Tibial nerve (tissue), 4 donors: ENCODE results near the gene PLCB2. TPM values are rescaled to one million over a fixed set of nuclear protein-coding genes. Genes with fewer than 3 reads are reported as not detected.
A peak's percentile ranks its signal among the peaks of the same experiment; 100 is the strongest.

Source experiments
- DNase-seq, 2 donors: peaks; one replicate each; pipeline ENCODE4 v3.0.0-alpha.2; 2019; ENCODE audit warnings: low spot score in 2 of 2
- H3K27ac ChIP-seq, 4 donors: fragments of 200-600 bp; sonication (generic) in 3 of 4; one replicate each; pipeline ENCODE4 v1.5.1; 2017 to 2019; ENCODE audit warnings: mild to moderate bottlenecking in 1 of 4
- H3K27me3 ChIP-seq, 2 donors: fragments of 200-600 bp; sonication (generic) in 1 of 2; one replicate each; pipeline versions ENCODE4 v1.5.1 to v1.6.0; 2017 to 2019
- H3K36me3 ChIP-seq, 3 donors: fragments of 200-600 bp; sonication (generic); one replicate each; pipeline ENCODE4 v1.5.1; 2018 to 2019
- H3K4me1 ChIP-seq, 4 donors: fragments of 200-600 bp; sonication (generic) in 3 of 4; one replicate each; pipeline ENCODE4 v1.5.1; 2017 to 2019
- H3K4me3 ChIP-seq, 4 donors: fragments of 200-600 bp; sonication (generic) in 3 of 4; one replicate each; pipeline ENCODE4 v1.5.1; 2017 to 2019; ENCODE audit warnings: mild to moderate bottlenecking in 1 of 4, moderate library complexity in 1 of 4
- H3K9me3 ChIP-seq, 4 donors: fragments of 200-600 bp; sonication (generic) in 3 of 4; one replicate each; pipeline ENCODE4 v1.5.1; 2017 to 2019
- CTCF ChIP-seq, 5 experiments: fragments of 200-600 bp in 3 of 5; fragments of 450-650 bp in 2 of 5; sonication (generic) in 3 of 5; IDR thresholded peaks; one replicate each; pipeline ENCODE4 v1.5.1; 2016 to 2019; ENCODE audit warnings: antibody characterized with exemption in 5 of 5, mild to moderate bottlenecking in 3 of 5, moderate library complexity in 2 of 5
- EP300 ChIP-seq, 2 donors: sonication (generic); formaldehyde crosslinking; IDR thresholded peaks; one replicate each; pipeline ENCODE4 v1.6.1; 2017; ENCODE audit warnings: antibody characterized with exemption in 2 of 2, mild to moderate bottlenecking in 1 of 2
- POLR2A ChIP-seq, 2 donors: fragments of 450-650 bp; IDR thresholded peaks; one replicate each; pipeline ENCODE4 v1.6.1; 2017; ENCODE audit warnings: antibody characterized with exemption in 2 of 2, mild to moderate bottlenecking in 2 of 2, moderate library complexity in 2 of 2
- WGBS, 2 donors: methylation state at CpG; one replicate each; pipeline ENCODE4 v1.1.5; 2018; 5-methylcytosine and 5-hydroxymethylcytosine counted together
- total RNA-seq, 4 donors: library from RNA; depleted of rRNA; stranded (reverse); fragments of >200 nt; gene quantifications; one replicate each; pipeline ENCODE4 v1.1.0, GENCODE V29; 2016

The PLCB2 gene
- total RNA-seq, 4 donors from 2014 or later = 14.9 to 42.3 (median 17.0) TPM

DNA sequence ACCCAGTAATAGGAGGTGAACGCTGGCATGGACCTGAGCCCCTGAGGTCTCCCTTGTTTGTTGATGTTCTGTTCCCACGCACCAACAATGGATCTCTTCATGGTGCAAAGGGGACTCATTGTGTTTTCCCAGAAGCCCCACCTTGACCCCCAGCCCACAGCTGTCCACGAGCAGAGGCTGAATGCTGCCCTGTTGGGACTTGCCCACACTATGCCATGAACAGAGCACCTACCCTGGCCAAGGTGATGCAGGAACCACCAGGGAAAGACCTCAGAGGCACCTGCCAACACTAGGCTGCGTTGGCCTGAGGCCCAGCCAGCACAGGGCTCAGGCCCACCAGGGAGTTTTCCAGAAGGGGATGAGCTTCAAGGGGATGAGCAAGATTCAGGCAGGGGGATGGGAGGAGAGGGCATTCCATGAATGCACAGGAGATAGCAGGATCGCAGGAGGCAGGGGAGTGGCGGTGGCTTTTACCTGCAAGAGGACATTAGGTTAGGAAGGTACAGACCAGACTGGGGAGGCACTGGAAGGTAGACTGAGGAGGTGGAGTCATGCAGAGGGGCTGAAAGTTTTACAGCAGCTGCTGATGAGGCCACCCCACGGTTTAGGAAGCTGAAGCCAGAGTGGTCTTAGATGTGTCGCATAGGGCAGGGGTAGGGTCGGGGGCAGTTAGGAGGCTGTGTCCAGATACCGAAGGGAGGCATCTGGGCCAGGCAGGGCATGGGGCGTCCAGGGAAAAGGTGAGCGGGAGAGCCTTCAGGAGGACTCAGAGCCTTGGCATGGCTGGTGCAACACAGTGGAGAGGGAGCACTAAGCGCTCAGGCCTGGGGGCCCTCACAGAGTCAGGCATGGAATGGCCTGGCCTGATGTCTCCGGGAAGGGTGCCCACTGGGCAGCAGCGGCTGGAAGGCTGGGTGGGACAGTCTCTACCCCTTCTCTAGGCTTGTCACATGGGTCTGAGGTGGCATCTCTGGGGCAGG, 39.1 kb upstream of the PLCB2 start:
- Histone ChIP-seq H3K9me3 (no peaks in the 10 kb centered on the region), H3K36me3 (no peaks in the 10 kb centered on the region), H3K27me3 (no peaks in the 10 kb centered on the region), H3K4me3 (no peak overlapping the region), H3K4me1 (peaks cover 0 to 51% (median 7%) of the 10 kb centered on the region in 4 donors), H3K27ac (peak overlapping the region in 2 of 4 donors; percentile 46 to 76)
- no peak for DNase-seq
- TF ChIP-seq POLR2A (IDR thresholded peaks at IDR 0.05) (no peak), CTCF (IDR thresholded peaks at IDR 0.05) (no peak), EP300 (IDR thresholded peaks at IDR 0.05) (no peak)
- WGBS, 2 donors = 81 to 84% methylated on average over 12 to 15 of the region's 15 CpGs

GRCh38 chr15:40345867-40346578, 38.3 kb upstream of the PLCB2 start:
- peak overlapping the region in 2 of 4 donors; percentile 46 to 76 for H3K27ac ChIP-seq
- no peaks in the 10 kb centered on the region for H3K27me3 ChIP-seq
- no peak for DNase-seq
- no peaks in the 10 kb centered on the region for H3K9me3 ChIP-seq
- H3K4me3 ChIP-seq = no peak overlapping the region
- no peak for TF ChIP-seq EP300 (IDR thresholded peaks at IDR 0.05)
- no peak for TF ChIP-seq POLR2A (IDR thresholded peaks at IDR 0.05)
- no peak for TF ChIP-seq CTCF (IDR thresholded peaks at IDR 0.05)
- 84 to 85% methylated on average over 4 to 5 of the region's 6 CpGs for WGBS, 2 donors
- H3K36me3 ChIP-seq = no peaks in the 10 kb centered on the region
- peaks cover 0 to 60% (median 14%) of the 10 kb centered on the region in 4 donors for H3K4me1 ChIP-seq

DNA sequence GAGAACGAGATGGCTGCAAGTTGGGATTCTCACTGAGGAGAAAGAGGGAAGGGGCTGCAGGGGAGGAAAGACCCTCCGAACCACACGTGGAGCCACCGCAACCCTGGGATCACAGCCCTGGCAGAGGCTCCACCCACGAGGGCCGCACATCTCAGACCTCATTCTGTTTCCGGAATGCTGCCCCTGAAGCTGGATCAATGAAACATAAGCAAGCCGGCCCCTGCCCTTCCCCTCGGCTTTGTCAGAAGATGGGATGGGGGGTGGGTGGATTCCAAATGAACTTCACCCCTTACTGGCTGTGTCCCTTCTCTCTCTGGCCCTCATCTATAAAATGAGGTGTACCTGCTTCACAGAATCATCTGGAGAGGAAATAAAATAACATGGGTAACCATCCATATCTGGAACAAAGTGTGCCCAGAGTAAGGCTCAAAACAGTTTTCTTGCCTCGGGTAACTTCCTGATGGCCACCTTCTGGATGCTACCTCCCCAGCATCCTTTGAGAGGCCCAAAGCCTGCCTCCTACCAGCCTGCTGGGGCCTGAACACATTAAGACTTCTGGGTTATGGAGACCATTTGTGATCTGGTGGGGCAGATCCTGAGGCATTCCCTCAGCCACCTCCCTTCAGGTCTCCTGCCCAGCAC, 37.6 kb upstream of the PLCB2 start:
- DNase-seq = no peak
- Histone ChIP-seq H3K4me1 (peaks cover 0 to 66% (median 18%) of the 10 kb centered on the region in 4 donors), H3K4me3 (no peak overlapping the region), H3K27ac (peak overlapping the region in 2 of 4 donors; percentile 46 to 76), H3K9me3 (no peaks in the 10 kb centered on the region), H3K36me3 (no peaks in the 10 kb centered on the region), H3K27me3 (no peaks in the 10 kb centered on the region)
- 59 to 67% methylated on average over 10 of the region's 10 CpGs for WGBS, 2 donors
- TF ChIP-seq CTCF (IDR thresholded peaks at IDR 0.05) (no peak), EP300 (IDR thresholded peaks at IDR 0.05) (no peak), POLR2A (IDR thresholded peaks at IDR 0.05) (no peak)

GRCh38 chr15:40344631-40345120, 36.9 kb upstream of the PLCB2 start:
- Histone ChIP-seq H3K9me3 (no peaks in the 10 kb centered on the region), H3K27me3 (no peaks in the 10 kb centered on the region), H3K4me1 (peaks cover 0 to 73% (median 25%) of the 10 kb centered on the region in 4 donors), H3K4me3 (no peak overlapping the region), H3K27ac (peak overlapping the region in 2 of 4 donors; percentile 2 to 76), H3K36me3 (no peaks in the 10 kb centered on the region)
- WGBS, 2 donors = 44 to 45% methylated on average over 14 to 15 of the region's 15 CpGs
- TF ChIP-seq POLR2A (IDR thresholded peaks at IDR 0.05) (no peak), CTCF (IDR thresholded peaks at IDR 0.05) (peak; percentile 75 to 83 (median 77))
- DNase-seq = no peak
